ENCODE results near the gene ADD2.
"Not testable (repeated sequence)": the region's sequence is repeated elsewhere in the genome, so short reads cannot be mapped to it uniquely, and the experiment has no call there.

The ADD2 gene

GRCh38 chr2:70674636-70675430 lies 93.2 kb downstream of the ADD2 start:
- no peak for DNase-seq (ENCODE audit: low read depth in 2 of 2)

- no peak for DNase-seq (ENCODE audit: low read depth in 2 of 2)
Measured at GRCh38 chr2:70673041-70673647, 94.9 kb downstream of the ADD2 start.

- DNase-seq (ENCODE audit: low read depth in 2 of 2): no peak
Measured at GRCh38 chr2:70671092-70671675, 96.8 kb downstream of the ADD2 start.

- DNase-seq (ENCODE audit: low read depth in 2 of 2): no peak
Measured at GRCh38 chr2:70670626-70671025, 97.4 kb downstream of the ADD2 start.

GRCh38 chr2:70670202-70670601 lies 97.8 kb downstream of the ADD2 start:
- no peak for DNase-seq (ENCODE audit: low read depth in 2 of 2)

GRCh38 chr2:70668911-70669310 lies 99.1 kb downstream of the ADD2 start:
- no peak for DNase-seq (ENCODE audit: low read depth in 2 of 2)

- no peak for DNase-seq (ENCODE audit: low read depth in 2 of 2)
Measured at GRCh38 chr2:70668432-70668831, 99.6 kb downstream of the ADD2 start.

- peak; percentile 6 to 18 for DNase-seq (ENCODE audit: low read depth in 2 of 2)
Measured at GRCh38 chr2:70664525-70664924, 103.5 kb downstream of the ADD2 start.

- DNase-seq (ENCODE audit: low read depth in 2 of 2): no peak
Measured at GRCh38 chr2:70663411-70663810, 104.6 kb downstream of the ADD2 start.

GRCh38 chr2:70659551-70659950 lies 108.4 kb downstream of the ADD2 start:
- DNase-seq (ENCODE audit: low read depth in 2 of 2): no peak

- DNase-seq (ENCODE audit: low read depth in 2 of 2): no peak
Measured at GRCh38 chr2:70658476-70658875, 109.5 kb downstream of the ADD2 start.

- DNase-seq (ENCODE audit: low read depth in 2 of 2): no peak
Measured at GRCh38 chr2:70657246-70657645, 110.8 kb downstream of the ADD2 start.

GRCh38 chr2:70656421-70657010 lies 111.5 kb downstream of the ADD2 start:
- peak in 1 of 2 donors; percentile 25 for DNase-seq (ENCODE audit: low read depth in 2 of 2)

- no peak for DNase-seq (ENCODE audit: low read depth in 2 of 2)
Measured at GRCh38 chr2:70655786-70656185, 112.2 kb downstream of the ADD2 start.

GRCh38 chr2:70655211-70655610 lies 112.8 kb downstream of the ADD2 start:
- not testable (repeated sequence) for DNase-seq (ENCODE audit: low read depth in 2 of 2)

GRCh38 chr2:70651727-70652126 lies 116.3 kb downstream of the ADD2 start:
- DNase-seq (ENCODE audit: low read depth in 2 of 2): no peak

- DNase-seq (ENCODE audit: low read depth in 2 of 2): no peak
Measured at GRCh38 chr2:70651014-70651413, 117.0 kb downstream of the ADD2 start.

- no peak for DNase-seq (ENCODE audit: low read depth in 2 of 2)
Measured at GRCh38 chr2:70648961-70649360, 119.0 kb downstream of the ADD2 start.

- peak; percentile 59 to 65 for DNase-seq (ENCODE audit: low read depth in 2 of 2)
Measured at GRCh38 chr2:70647873-70648481, 120.0 kb downstream of the ADD2 start.

- DNase-seq (ENCODE audit: low read depth in 2 of 2): no peak
Measured at GRCh38 chr2:70646420-70646818, 121.6 kb downstream of the ADD2 start.

- DNase-seq (ENCODE audit: low read depth in 2 of 2): no peak
Measured at GRCh38 chr2:70645733-70646419, 122.1 kb downstream of the ADD2 start.

- no peak for DNase-seq (ENCODE audit: low read depth in 2 of 2)
Measured at GRCh38 chr2:70643715-70644114, 124.3 kb downstream of the ADD2 start.

All from stimulated activated CD4-positive, alpha-beta T cell treated with anti-CD3 and anti-CD28 coated beads, Interleukin-1b, Interleukin-23, amount 100 ng/mL, for 4 hours (primary cell).